HPDE6-E6E7 (cell line): ENCODE results near the gene TOMM40L.
"Not testable (repeated sequence)": the region's sequence is repeated elsewhere in the genome, so short reads cannot be mapped to it uniquely, and the experiment has no call there.

ENCODE experiments used
- DNase-seq: peaks from one replicate; pipeline ENCODE4 v3.0.0; 2011; ENCODE audit warnings: missing footprints; ENCODE audit errors: extremely low spot score

TOMM40L gene

DNA sequence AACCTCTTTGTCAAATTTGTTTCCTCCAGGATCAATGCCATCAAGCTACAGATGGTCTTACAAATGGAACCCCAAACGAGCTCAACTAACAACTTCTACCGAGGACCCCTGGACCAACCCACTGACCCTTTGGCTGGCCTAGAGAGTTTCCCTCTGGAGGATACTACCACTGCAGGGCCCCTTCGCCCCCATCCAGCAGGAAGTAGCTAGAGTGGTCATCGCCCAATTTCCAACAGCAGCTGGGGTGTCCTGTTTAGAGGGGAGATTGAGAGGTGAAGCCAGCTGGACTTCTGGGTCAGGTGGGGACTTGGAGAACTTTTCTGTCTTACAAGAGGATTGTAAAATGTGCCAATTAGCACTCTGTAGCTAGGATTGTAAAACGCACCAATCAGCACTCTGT is 31.2 kb downstream of the TOMM40L start:
- not testable (repeated sequence) for DNase-seq

DNA sequence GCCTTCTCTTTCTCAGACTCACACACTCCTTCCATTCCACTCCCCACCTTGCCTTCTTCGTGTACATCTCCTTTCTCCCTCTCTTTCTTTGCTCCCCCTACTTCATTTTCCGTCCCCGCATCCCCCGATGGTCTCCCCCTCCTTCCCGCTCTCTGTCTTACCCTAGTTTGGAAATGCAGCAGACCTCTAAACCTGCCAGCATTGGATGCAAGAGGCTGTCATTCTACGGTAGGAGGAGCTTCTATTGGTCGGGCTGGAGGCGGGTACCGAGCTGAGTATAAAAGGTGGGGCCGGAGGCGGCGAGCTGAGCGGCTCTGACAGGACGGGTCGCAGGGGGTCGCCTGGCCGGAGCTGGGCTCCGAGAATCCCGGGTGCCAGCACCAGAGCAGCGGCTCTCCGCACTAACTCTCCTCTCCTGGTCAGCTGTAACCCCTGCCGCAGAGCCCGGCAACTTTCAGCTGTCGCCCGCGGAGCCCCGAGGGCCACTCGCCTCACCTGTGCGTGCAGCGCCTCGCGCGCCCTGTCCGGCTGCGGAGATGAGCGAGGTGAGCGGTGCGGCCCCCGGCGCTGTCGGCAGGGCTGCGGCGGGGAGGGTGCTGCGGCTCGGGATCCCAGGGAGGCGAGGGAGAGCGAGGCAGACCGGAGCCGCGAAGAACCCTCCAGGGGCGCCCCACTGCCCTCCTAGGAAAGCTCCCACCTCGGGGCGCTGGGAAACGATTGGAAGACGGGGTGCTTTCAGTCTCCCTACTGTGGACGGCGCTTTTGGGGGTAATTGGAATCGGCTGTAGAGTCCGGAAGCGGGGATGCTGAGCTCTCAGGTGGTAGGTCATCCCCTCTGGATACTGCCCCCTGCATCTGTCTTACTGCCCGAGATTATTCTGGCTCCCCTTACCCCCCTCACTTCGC is 32.8 kb downstream of the TOMM40L start, which contains the start of gene PCP4L1:
TSS of gene PCP4L1 (plus strand) at position 307 of the 906 bp plus-strand sequence. CDS start at position 537, 230 bp downstream.
- peak; percentile 60 for DNase-seq

DNA sequence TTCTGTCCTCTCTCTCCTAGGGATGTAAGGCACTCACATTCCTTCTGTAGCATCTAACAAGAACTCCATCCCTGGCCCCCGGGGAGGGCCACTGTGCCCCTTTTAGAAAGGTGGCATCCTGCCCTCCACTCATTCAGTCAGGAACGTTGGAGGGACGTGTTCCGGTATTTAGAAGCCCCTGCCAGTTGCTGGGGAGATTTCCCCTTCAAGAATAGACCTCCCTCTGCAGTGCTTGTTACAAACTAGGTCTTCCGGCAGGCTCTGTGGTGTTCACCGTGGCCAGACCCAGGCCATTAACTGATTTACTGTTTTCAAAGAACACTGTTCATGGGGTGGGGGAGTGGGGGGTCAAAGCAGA is 33.5 kb downstream of the TOMM40L start:
- no peak for DNase-seq

DNA sequence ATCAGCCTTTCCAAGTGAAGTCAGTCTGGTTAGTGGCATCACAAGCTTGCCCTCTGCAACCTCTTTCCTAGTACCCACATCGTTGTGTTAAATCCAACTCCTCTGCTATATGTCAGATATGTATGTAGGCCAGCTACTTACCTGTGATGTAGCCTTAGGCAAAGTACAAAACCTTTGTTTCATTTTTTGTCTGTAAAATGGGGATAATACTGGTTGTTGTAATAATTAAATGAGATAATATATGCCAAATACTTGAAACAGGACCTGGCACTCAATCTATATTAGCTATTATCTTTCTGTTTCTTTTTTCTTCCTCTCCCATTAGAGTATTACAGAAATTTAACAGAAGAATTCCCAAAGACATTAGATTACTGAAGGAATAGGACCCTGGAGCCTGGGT is 33.9 kb downstream of the TOMM40L start:
- no peak for DNase-seq

DNA sequence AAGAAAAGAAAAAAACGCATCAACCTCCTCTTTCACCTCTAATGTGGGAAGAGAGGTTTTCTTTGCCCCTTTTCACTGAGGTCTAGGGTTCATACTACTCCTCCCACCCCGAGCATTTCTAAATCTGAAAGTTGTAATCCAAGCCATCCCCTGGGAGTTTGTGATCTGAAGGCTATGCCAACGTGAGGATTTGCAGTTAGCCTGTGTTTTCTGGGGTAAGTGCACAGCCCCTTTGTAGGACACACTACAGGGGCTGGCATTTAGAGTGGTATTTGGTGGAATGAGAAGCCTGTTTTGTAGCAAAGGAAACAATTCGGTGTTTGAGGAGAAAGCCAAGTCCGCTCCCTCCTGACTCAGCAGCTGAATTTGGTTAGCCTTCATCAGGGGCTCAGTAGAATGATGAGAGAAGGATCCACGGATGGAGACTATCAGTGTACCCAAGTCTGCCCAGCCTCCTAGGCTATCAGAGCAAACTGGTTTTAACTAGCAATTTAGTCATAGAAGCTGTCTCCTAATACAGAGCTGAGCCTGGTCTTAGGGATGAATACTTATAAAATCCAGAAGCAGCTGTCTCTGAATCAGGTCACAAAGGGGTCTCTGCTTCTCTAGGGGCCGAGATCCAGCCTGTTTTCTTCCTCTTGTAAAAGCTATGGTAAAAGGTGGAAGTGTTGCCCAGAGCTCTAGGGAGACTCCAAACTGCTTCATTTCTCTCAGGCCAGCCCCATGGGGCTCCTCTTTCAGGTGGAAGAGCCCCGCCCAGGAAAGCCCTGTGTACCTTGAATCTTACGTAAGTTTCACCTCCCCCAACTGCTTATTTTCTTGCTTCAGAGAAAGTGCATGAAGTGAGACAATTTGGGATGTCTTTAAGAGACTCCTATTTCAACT is 34.8 kb downstream of the TOMM40L start:
- DNase-seq = no peak

DNA sequence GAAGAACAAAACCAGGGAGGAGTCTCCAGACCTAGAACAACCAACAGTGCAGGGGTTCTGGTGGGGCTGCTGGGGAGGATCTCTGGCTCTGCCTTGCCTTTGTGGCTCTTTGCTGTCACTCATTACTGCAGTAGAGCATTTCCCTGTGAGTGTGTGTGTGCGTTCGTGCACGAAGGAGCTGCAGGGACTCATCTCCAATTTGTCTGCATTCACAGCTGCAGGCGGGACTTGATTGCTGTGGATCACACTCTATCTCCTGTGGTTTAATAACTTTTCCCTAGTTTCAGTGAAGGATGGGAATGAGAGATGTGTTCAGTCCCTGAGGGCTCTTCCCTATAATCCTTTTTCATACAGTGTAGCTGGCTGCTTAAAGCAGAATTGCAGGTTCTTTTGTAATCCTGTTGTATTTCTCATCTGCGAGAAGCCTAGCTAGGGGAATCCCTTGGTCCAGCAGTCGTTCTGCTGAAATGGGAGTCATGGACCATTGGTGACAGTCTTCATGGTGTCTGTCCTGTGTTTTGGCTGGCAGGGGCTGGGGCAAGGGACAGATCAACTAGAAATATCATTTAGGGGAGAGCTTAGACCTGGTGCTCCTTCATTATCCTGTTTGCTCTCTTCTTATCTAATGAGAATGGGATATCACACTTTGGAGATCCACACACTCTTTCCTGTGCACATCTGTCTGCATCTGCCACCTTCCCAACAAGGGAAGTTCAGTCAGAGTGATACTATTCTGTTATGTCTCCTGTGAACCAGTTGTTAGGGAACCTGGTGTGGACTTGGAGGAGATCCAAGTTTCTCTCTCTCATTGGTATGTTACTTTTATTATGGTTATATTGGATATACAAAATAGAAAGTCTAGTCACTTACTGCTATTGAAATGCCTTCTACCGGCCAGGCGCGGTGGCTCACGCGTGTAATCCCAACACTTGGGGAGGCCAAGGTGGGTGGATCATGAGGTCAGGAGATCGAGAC is 35.7 kb downstream of the TOMM40L start:
- DNase-seq = no peak

GRCh38 chr1:161265305-161265704 is 39.4 kb downstream of the TOMM40L start:
- DNase-seq = no peak

GRCh38 chr1:161266202-161266601 is 40.3 kb downstream of the TOMM40L start:
- no peak for DNase-seq

DNA sequence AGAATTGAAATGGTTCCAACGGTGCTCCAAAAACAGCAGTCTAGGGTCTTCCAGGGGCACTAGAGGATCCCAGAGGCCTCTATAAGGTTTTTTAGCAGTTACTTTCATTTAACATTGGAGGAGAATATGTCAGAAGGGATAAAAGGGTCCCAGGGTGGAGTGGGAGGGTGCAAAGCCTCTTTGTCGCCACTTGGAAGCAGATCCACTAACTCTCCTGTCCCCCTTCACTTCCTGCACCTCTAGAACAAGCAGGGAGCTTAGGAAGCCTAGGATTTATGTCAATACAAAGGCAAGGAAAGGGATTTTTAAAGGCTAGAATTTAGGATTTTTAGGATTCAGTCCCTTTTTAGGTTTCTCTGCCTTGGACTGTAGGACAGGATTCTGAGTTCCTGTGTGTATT is 41.0 kb downstream of the TOMM40L start:
- no peak for DNase-seq

GRCh38 chr1:161267321-161267720 is 41.5 kb downstream of the TOMM40L start:
- DNase-seq = no peak

GRCh38 chr1:161273402-161273801 is 47.5 kb downstream of the TOMM40L start:
- DNase-seq = no peak

DNA sequence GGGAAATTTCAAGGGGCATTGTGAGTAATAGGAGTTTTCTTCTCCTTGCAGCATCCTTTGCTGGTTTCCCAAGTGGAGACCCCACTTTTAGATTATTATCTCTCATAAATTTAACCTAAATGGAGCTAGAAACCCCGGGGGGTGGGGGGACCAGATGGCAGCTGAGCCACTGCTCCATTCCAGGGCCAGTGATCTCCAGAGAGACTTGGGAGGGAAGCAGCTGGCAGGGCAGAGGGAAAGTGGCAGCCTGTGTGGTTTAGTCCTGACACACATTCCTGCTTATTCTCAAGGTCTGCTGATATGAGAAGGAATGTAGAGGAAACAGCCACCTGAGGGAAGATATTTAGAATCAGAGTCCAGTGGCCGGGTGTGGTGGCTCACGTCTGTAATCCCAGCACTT is 49.0 kb downstream of the TOMM40L start:
- DNase-seq = no peak
